HEK293T (cell line): ENCODE results near the gene SHISAL1.

ENCODE experiments used
- CTCF ChIA-PET: fragments of 350-600 bp; formaldehyde crosslinking; extraction: SDS; loops from one replicate; lab custom pipeline; 2021; ENCODE audit warnings: antibody characterized with exemption, inconsistent platforms; lab: Yijun Ruan, JAX
- POLR2A ChIA-PET: fragments of 350-600 bp; formaldehyde crosslinking; extraction: SDS; loops from one replicate; lab custom pipeline; 2020; ENCODE audit warnings: antibody characterized with exemption, inconsistent platforms; lab: Yijun Ruan, JAX
- DNase-seq: peaks from one replicate; pipeline ENCODE4 v3.0.0; 2012; ENCODE audit warnings: mixed read lengths; ENCODE audit errors: extremely low spot score
- ARNT ChIP-seq: fragments of 450-650 bp; IDR thresholded peaks from 2 replicates; pipeline ENCODE4 v1.6.1; 2017; ENCODE audit warnings: mild to moderate bottlenecking
- BHLHE40 ChIP-seq: fragments of 450-650 bp; IDR thresholded peaks from 2 replicates; pipeline ENCODE4 v1.6.1; 2016; ENCODE audit warnings: mild to moderate bottlenecking, moderate library complexity, borderline replicate concordance
- CTBP1 ChIP-seq: fragments of 450-650 bp; IDR thresholded peaks from 2 replicates; pipeline ENCODE4 v1.6.1; 2016; ENCODE audit warnings: borderline replicate concordance
- ELF4 ChIP-seq: fragments of 450-650 bp; IDR thresholded peaks from 2 replicates; pipeline ENCODE4 v1.6.1; 2017; ENCODE audit warnings: antibody characterized with exemption
- FOXA1 ChIP-seq: fragments of 450-650 bp; IDR thresholded peaks from 2 replicates; pipeline ENCODE4 v1.6.1; 2016; ENCODE audit warnings: mild to moderate bottlenecking
- FOXK2 ChIP-seq: fragments of 450-650 bp; IDR thresholded peaks from 2 replicates; pipeline ENCODE4 v1.6.1; 2016; ENCODE audit warnings: mild to moderate bottlenecking
- FOXM1 ChIP-seq: fragments of 450-650 bp; IDR thresholded peaks from 2 replicates; pipeline ENCODE4 v1.6.1; 2017; ENCODE audit warnings: mild to moderate bottlenecking, borderline replicate concordance
- HDGF ChIP-seq: fragments of 450-650 bp; IDR thresholded peaks from 2 replicates; pipeline ENCODE4 v1.6.1; 2017; ENCODE audit warnings: antibody characterized with exemption, borderline replicate concordance
- L3MBTL2 ChIP-seq: fragments of 450-650 bp; conservative IDR thresholded peaks from 2 replicates; pipeline ENCODE4 v1.6.1; 2016; ENCODE audit warnings: mild to moderate bottlenecking
- LEF1 ChIP-seq: fragments of 450-650 bp; IDR thresholded peaks from 2 replicates; pipeline ENCODE4 v1.6.1; 2017; ENCODE audit warnings: mild to moderate bottlenecking, borderline replicate concordance
- NFRKB ChIP-seq: fragments of 450-650 bp; IDR thresholded peaks from 2 replicates; pipeline ENCODE4 v1.6.1; 2016; ENCODE audit warnings: mild to moderate bottlenecking, moderate library complexity
- SP1 ChIP-seq: fragments of 450-650 bp; IDR thresholded peaks from 2 replicates; pipeline ENCODE4 v1.6.1; 2017
- SUZ12 ChIP-seq: fragments of 450-650 bp; IDR thresholded peaks from 2 replicates; pipeline ENCODE4 v1.6.1; 2016; ENCODE audit warnings: mild to moderate bottlenecking
- TARDBP ChIP-seq: fragments of 450-650 bp; IDR thresholded peaks from 2 replicates; pipeline ENCODE4 v1.6.1; 2016
- ZNF384 ChIP-seq: fragments of 450-650 bp; IDR thresholded peaks from 2 replicates; pipeline ENCODE4 v1.6.1; 2016
- TF ChIP-seq, protein P1 (sequence below): fragments of 450-650 bp; IDR thresholded peaks from 2 replicates; pipeline ENCODE4 v1.6.1; 2016

The SHISAL1 gene

DNA sequence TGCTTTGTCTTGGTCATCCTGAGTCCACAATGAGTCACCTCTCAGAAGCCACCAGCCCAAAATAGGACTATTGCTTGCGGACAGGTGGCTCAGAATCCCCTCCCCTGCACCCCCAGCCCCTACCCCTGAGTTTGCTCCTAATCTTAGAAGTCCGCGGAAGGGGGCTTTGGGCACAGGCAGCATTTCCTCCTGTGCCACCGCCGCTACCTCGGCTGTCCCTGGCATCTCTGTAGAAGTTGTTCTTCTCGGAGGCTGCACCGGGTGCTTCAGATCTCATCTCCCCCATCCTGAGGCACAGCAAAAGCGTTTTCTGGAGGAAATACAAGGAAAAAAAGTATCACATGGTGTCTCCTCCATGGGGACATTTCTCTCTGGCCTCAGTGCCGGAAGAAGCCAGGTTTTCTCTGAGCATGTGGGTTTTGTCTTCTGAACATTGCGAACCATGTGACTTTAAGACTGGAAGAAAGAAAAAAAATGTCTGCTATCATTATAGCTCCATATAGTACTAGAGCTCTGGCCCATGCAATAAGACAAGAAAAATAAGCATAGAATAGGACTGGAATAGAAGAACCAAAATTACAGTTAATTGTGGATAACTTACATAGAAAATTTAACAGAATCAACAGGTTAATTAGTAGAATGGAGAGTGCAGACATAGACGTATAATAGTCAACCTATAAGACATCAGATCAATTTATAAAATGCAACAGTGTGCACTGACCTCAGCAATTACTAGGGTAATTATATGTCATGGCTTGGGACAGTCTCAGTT is 63.2 kb downstream of the SHISAL1 start:
- DNase-seq: no peak
- POLR2A ChIA-PET: no interaction called here
- CTCF ChIA-PET: no interaction called here
- TF ChIP-seq FOXA1 (no peak), ARNT (no peak), FOXK2 (no peak), FOXM1 (no peak), BHLHE40 (no peak), HDGF (no peak), ZNF384 (no peak), SP1 (no peak), TARDBP (no peak), CTBP1 (no peak), L3MBTL2 (no peak), SUZ12 (no peak), ELF4 (no peak), LEF1 (no peak), NFRKB (no peak)
- TF ChIP-seq, protein P1, sequence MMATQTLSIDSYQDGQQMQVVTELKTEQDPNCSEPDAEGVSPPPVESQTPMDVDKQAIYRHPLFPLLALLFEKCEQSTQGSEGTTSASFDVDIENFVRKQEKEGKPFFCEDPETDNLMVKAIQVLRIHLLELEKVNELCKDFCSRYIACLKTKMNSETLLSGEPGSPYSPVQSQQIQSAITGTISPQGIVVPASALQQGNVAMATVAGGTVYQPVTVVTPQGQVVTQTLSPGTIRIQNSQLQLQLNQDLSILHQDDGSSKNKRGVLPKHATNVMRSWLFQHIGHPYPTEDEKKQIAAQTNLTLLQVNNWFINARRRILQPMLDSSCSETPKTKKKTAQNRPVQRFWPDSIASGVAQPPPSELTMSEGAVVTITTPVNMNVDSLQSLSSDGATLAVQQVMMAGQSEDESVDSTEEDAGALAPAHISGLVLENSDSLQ: no peak

DNA sequence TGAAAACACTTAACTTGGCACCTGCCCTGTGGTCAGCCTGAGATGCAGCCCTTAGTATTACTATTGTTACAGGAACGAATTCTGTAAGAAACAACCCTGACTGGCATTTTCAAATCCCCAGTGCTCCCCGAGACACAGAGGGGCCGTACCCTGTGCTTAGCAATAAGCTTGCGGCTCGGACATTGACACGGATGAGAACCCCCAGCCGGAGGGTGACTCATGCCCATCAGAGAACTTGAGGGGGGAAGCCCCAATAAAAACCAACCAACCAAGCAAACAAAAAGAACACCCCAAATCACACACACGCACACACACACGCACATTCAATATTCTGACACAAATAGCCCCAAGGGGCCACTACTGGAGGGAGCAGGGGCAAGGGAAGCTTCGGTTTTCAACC is 63.8 kb downstream of the SHISAL1 start:
- no peak for DNase-seq
- ChIA-PET POLR2A (no interaction called here), CTCF (no interaction called here)
- TF ChIP-seq SUZ12 (no peak), ARNT (no peak), TARDBP (no peak), SP1 (no peak), NFRKB (no peak), FOXA1 (no peak), FOXK2 (no peak), CTBP1 (no peak), ZNF384 (no peak), FOXM1 (no peak), HDGF (no peak), LEF1 (no peak), BHLHE40 (no peak), ELF4 (no peak), L3MBTL2 (no peak)
- TF ChIP-seq, protein P1: no peak

DNA sequence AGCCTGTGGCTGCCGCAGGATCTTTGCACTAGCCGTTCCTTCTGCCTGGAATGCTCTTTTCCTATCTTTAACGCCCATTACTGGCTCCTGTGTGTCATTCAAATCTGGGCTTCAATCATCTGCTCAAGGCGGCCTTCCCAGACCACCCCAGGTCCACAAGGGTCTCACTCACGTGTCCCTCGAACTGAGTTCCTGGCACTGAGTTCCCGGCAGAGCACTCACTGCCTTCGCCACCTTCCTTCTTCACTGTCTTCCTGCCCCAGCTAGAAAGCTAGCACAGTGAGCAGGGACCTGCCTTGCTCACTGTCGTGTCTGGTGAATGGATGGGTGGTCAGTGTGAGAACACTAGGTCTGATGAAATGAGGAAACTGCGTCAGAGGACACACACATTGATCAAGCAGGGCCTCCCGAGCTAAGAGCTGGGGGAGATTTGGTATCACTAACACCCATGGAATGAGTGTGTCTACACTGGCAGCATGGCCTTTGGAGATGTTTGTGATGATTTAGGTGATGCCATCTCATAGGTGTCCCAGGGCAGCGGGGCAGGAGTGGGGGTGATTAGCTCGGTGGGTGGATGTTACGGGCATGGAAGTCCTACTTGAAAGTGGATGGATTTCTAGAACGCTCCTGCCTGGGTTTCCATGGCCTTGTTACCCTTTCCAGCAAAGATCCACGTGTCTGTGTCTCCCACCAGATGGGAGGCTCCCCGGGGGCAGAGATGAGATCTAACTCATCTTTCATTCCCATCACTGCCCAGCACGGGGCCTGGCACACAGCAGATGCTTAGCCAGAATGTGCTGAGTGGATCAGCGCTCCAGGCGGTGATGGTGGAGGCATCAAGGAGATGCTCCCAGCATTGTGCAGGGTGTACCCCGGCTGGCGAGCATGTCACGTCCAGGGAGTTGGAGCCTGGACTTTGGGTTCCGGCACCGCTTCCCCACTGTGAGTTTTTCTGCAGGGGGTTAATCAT is 64.5 kb downstream of the SHISAL1 start:
- TF ChIP-seq LEF1 (no peak), SP1 (no peak)
- POLR2A ChIA-PET: no interaction called here
- CTCF ChIA-PET: no interaction called here
- no peak for DNase-seq

DNA sequence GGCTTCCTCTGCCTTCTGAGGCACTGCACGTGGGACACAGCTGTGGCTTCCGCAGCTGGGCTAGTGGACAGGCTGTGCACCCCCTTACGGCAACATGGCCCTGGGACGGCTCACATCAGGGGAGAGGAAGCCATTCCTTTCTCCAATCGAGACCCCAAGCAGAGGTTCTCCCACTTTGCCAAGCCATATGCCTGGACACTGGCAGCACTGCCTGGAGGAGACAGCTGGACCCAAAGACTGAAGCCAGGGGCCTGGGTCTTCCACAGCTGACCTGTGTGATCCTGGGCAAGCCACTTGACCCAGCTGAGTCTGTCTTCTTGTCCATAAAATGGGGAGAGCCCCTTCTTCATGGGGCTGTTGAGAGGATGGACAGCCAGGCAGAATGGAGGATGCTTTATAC is 65.4 kb downstream of the SHISAL1 start:
- TF ChIP-seq, protein P1: no peak
- no peak for TF ChIP-seq LEF1
- no peak for TF ChIP-seq FOXK2
- TF ChIP-seq HDGF: no peak
- TF ChIP-seq FOXM1: no peak
- no peak for TF ChIP-seq ELF4
- TF ChIP-seq SP1: no peak
- no peak for TF ChIP-seq TARDBP
- no peak for TF ChIP-seq L3MBTL2
- TF ChIP-seq ARNT: no peak
- no peak for TF ChIP-seq CTBP1
- no peak for TF ChIP-seq BHLHE40
- TF ChIP-seq ZNF384: no peak
- no peak for TF ChIP-seq SUZ12
- CTCF ChIA-PET: no interaction called here
- POLR2A ChIA-PET: no interaction called here

DNA sequence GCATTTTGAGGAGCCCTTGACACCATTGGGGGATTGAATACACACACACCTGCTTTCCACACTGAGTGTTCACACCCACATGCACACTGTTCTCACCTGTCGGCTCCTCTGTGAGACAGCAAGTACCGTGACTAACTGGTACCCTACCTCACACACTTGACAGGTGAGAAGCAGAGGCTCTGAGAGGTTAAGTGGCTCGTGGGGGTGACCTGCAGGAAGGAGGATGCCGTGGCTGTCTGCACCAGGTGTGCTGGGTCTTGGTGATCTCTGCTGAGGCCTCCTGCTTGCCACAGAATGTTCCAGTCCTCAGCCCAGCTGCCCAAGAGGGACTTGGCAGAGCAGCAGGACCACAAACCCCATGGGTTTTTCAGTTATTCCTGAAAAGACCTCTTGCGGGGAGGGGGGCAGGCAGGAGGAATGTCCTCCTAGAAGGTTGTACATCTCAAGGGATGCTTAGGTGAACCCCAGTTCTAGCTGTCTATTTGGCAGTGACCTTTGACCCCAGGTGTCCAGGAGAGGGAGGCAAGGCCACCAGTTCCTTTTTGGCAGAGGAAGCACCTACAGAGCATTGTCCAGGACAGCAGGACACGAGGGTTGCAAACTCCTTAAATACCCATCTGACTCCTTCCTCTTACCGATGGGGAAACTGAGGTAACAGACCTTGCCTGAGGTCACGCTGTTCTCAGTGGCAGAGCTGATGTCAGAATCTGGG is 66.0 kb downstream of the SHISAL1 start:
- CTCF ChIA-PET: no interaction called here
- TF ChIP-seq L3MBTL2 (no peak), SUZ12 (no peak), TARDBP (no peak), LEF1 (no peak), HDGF (no peak), CTBP1 (no peak), NFRKB (no peak), BHLHE40 (no peak), SP1 (no peak)
- DNase-seq: no peak
- POLR2A ChIA-PET: no interaction called here

More for the DNA sequence above, 65.4 kb downstream of the SHISAL1 start:
- no peak for DNase-seq
